Naive B cell (primary cell): ENCODE measurements around the gene LCT. TPM values are rescaled to one million over a fixed set of nuclear protein-coding genes. Genes with fewer than 3 reads are reported as not detected.
"Not testable (repeated sequence)": the region's sequence is repeated elsewhere in the genome, so short reads cannot be mapped to it uniquely, and the experiment has no call there.

Experiments
- ATAC-seq, 2 donors: fragments of 150-1000 bp; cut with Tn5 transposase; 2 replicates each; pipeline ENCODE4 v1.10.0; 2021; ENCODE audit warnings: low read depth in 2 of 2, mild to moderate bottlenecking in 2 of 2, moderate library complexity in 2 of 2
- DNase-seq: peaks from one replicate; pipeline ENCODE4 v3.0.0; 2022
- H3K27ac Mint-ChIP-seq, 6 donors: one replicate each; pipeline ENCODE4 v1.8.0; 2020 to 2022; ENCODE audit warnings: mild to moderate bottlenecking in 6 of 6, mixed read lengths in 6 of 6, moderate library complexity in 5 of 6, inconsistent platforms in 2 of 6
- H3K27me3 Mint-ChIP-seq, 3 donors: one replicate each; pipeline ENCODE4 v1.8.0; 2021 to 2022; ENCODE audit warnings: mixed read lengths in 3 of 3, mild to moderate bottlenecking in 1 of 3
- H3K36me3 Mint-ChIP-seq, 2 donors: one replicate each; pipeline ENCODE4 v1.8.0; 2020 to 2022; ENCODE audit warnings: mixed read lengths in 2 of 2, inconsistent platforms in 1 of 2, mild to moderate bottlenecking in 1 of 2
- H3K4me1 Mint-ChIP-seq, 3 donors: one replicate each; pipeline ENCODE4 v1.8.0; 2020 to 2022; ENCODE audit warnings: mixed read lengths in 3 of 3, inconsistent platforms in 1 of 3, mild to moderate bottlenecking in 1 of 3, moderate library complexity in 1 of 3
- H3K4me3 Mint-ChIP-seq, 8 donors: one replicate each; pipeline ENCODE4 v1.8.0; 2020 to 2022; ENCODE audit warnings: mild to moderate bottlenecking in 8 of 8, mixed read lengths in 8 of 8, moderate library complexity in 8 of 8, inconsistent platforms in 2 of 8
- H3K9me3 Mint-ChIP-seq, 7 donors: one replicate each; pipeline ENCODE4 v1.8.0; 2020 to 2022; ENCODE audit warnings: mixed read lengths in 7 of 7, mild to moderate bottlenecking in 5 of 7, inconsistent platforms in 2 of 7, moderate library complexity in 1 of 7
- polyA plus RNA-seq, 6 donors: library from polyadenylated mRNA; unstranded; fragments of 300-500 nt; fragmentation: Illumina TruSeq; gene quantifications; one replicate each; pipeline ENCODE4 v1.2.3, GENCODE V29; 2021; ENCODE audit warnings: low read depth in 6 of 6

The LCT gene
- not detected for polyA plus RNA-seq

DNA sequence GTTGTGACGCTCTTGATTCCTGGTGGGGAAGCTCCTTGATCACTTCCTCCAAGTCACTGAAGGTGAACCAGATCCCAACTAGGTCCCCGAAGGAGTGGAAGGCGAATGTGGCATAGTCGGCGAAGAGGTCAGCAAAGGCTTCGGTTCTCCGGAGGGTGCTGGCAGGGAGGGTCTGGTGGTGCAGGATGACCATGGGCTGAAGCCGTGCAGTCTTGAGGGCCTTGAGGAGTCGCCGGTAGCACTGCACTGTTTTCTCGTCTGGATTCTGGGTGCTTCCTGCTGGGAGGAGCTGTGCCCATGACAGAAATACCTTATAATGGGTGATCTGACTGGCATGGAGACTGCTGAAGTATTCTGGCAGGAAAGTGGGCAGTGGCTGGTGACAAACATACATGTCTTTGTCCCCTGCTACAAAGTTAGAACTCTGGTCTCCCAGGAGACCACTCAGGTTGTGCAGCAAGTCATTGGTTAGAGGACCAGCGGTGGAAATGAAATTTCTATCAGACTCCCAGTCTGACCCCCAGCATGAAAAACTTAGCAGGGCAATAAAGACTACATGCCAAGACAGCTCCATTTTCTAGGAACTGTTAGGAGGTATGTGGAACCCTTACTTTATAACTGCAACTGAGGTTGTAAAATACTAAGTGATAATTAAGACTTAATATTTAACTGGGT lies at the start of gene LCT:
Gene LCT (minus strand): TSS at position 589 of the 675 bp plus-strand sequence. CDS start 15 bp downstream, at position 574.
- Mint-ChIP-seq H3K4me1 (no peaks in the 10 kb centered on the region), H3K4me3 (no peak within 1 kb of the TSS), H3K9me3 (no peaks in the 10 kb centered on the region), H3K27me3 (no peaks in the 10 kb centered on the region), H3K36me3 (no peaks in the 10 kb centered on the region), H3K27ac (peak within 1 kb of the TSS in 2 of 6 donors; percentile 30 to 58)
- ATAC-seq (no peak), DNase-seq (no peak)

DNA sequence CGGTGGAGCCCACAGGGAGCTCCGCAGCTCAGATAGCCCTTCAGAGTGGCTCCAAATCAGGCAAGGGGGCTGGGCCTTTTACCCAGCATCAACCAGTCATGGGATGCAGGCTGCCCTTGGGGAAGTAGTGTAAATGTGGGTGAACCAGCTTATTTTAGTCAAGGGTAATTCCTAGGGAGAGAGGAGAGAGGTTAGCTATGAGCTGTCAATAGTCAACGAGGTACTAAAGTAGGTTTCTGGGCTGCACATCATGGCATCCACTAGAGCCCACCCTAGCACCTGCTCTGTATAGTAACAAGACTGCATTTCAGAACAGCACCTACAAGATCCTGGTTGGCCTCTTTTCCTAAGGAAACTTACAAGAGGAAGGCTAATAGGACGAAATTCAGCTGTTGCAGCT lies 48.7 kb upstream of the LCT start:
- H3K9me3 Mint-ChIP-seq, result peaks cover 0 to 14% (median 3%) of the 10 kb centered on the region in 7 donors
- H3K27ac Mint-ChIP-seq, result peak overlapping the region in 1 of 6 donors; percentile 32
- peaks cover 0 to 8% (median 5%) of the 10 kb centered on the region in 3 donors for H3K27me3 Mint-ChIP-seq
- H3K36me3 Mint-ChIP-seq, result no peaks in the 10 kb centered on the region
- ATAC-seq (no peak), DNase-seq (no peak)
- no peak overlapping the region for H3K4me3 Mint-ChIP-seq
- H3K4me1 Mint-ChIP-seq, result no peaks in the 10 kb centered on the region

DNA sequence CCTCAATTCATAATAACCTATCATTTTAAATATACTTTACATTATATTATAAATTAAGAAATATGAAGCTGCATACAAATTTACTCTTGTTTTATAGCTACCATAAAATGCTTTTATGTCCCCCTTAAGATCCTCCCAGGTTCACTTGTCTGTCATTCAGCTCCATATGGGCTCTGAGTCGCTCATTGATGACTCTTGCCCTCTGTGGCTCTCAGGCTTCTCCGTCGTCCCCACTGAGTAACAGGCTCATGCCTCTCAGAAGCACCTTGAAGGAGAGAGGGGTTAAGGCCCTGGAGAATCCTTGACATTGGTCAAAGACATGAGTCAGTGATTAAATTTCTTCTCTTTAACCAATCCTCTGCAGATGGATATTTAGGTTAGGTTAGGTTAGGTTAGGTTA lies 45.4 kb upstream of the LCT start:
- Mint-ChIP-seq H3K4me3 (no peak overlapping the region), H3K27me3 (peaks cover 0 to 8% (median 5%) of the 10 kb centered on the region in 3 donors), H3K36me3 (no peaks in the 10 kb centered on the region), H3K9me3 (no peaks in the 10 kb centered on the region), H3K27ac (no peak overlapping the region), H3K4me1 (peaks cover 4 to 7% (median 6%) of the 10 kb centered on the region in 3 donors)
- ATAC-seq, result no peak
- DNase-seq, result no peak

DNA sequence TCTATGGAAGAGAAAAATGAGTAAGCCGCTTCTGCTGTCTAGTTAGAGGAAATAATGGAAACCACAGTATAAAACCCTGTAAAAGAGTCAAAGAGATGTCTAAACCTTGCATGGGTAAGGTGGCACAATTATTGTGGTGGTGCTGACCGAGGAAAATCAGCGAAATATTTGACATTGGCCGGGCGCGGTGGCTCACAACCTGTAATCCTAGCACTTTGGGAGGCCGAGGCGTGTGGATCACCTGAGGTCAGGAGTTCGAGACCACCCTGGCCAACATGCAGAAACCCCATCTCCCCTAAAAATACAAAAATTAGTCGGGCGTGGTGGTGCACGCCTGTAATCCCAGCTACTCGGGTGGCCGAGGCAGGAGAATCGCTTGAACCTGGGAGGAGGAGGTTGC lies 39.8 kb upstream of the LCT start:
- not testable (repeated sequence) for ATAC-seq, DNase-seq, H3K27me3 Mint-ChIP-seq, H3K36me3 Mint-ChIP-seq, H3K9me3 Mint-ChIP-seq
- Mint-ChIP-seq H3K4me3 (peak overlapping the region; percentile 89 to 98 (median 96)), H3K4me1 (peaks cover 21 to 26% (median 25%) of the 10 kb centered on the region in 3 donors), H3K27ac (peak overlapping the region in 5 of 6 donors; percentile 67 to 96 (median 95))

DNA sequence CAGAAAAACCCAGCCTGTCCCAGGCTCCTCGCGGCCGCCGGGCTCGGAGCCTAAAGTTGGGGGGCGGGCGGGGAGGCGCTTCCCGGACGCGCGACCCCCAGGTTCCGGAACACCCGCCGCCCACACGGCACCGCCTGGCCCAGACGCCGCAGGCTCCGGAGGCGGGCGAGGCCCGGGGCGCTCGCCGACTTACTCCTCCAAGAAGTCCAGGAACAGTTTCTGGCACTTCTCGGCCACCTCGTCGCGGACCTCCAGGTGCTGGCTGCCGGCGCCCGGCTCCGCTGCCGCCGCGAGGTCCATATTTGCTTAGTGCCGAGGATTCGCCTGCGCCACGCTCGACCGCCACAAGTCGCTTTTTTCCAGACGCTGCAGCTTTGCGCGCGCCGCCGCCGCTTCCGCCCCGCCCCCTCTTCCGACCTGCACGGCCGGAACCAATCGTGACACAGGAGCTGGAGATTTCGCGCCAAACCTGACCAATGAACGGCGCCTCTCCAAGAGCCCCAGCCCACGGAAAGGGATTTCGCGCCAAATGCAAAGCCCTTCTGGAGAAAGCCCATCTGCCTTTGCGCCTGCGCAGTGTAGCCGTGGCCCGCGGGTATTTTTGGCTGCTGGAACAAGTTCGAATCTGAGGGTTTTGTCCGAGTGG lies 39.2 kb upstream of the LCT start, which contains the start of gene MCM6:
Gene MCM6 (minus strand): TSS at position 378 of the 646 bp plus-strand sequence. CDS start 78 bp downstream, at position 300.
- ATAC-seq (peak; percentile 86), DNase-seq (peak; percentile 90)
- no peaks in the 10 kb centered on the region for H3K9me3 Mint-ChIP-seq
- peak within 1 kb of the TSS; percentile 89 to 98 (median 96) for H3K4me3 Mint-ChIP-seq
- H3K36me3 Mint-ChIP-seq, result no peaks in the 10 kb centered on the region
- H3K27me3 Mint-ChIP-seq, result no peaks in the 10 kb centered on the region
- H3K27ac Mint-ChIP-seq, result peak within 1 kb of the TSS; percentile 86 to 96 (median 95)
- peaks cover 21 to 26% (median 25%) of the 10 kb centered on the region in 3 donors for H3K4me1 Mint-ChIP-seq

DNA sequence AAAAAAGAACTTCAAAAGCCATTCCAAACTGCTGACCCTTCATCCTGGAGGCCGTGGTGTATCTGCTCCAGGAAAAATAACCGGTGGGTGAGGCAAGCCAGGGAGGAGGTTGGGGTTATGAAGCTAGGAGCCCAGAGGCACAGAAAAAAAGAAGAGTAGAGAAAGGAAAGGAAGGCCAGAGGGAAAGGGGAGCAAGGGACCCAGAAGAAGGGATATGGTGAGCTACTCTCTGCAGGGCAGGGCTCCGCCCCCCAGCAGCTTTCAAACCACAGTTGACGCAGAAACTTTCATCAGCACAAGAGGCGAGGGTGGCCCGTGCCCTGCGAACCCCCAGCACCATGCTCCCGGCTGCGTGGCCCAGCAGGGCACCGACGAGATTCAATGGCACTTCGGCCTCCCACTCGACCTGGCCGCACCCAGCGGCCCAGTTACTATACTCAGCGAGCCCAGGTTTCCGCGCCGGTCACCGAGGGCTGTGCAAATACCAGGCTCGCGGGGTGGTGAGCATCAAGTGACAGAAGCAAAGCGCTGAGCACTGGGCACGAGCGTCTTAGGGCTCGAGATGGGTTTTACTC lies 38.6 kb upstream of the LCT start:
- peak overlapping the region; percentile 41 to 96 (median 94) for H3K27ac Mint-ChIP-seq
- peak; percentile 76 to 82 for ATAC-seq
- H3K36me3 Mint-ChIP-seq, result no peaks in the 10 kb centered on the region
- DNase-seq, result peak; percentile 66
- H3K9me3 Mint-ChIP-seq, result no peaks in the 10 kb centered on the region
- peaks cover 21 to 26% (median 25%) of the 10 kb centered on the region in 3 donors for H3K4me1 Mint-ChIP-seq
- H3K27me3 Mint-ChIP-seq, result no peaks in the 10 kb centered on the region
- peak overlapping the region; percentile 89 to 98 (median 96) for H3K4me3 Mint-ChIP-seq

DNA sequence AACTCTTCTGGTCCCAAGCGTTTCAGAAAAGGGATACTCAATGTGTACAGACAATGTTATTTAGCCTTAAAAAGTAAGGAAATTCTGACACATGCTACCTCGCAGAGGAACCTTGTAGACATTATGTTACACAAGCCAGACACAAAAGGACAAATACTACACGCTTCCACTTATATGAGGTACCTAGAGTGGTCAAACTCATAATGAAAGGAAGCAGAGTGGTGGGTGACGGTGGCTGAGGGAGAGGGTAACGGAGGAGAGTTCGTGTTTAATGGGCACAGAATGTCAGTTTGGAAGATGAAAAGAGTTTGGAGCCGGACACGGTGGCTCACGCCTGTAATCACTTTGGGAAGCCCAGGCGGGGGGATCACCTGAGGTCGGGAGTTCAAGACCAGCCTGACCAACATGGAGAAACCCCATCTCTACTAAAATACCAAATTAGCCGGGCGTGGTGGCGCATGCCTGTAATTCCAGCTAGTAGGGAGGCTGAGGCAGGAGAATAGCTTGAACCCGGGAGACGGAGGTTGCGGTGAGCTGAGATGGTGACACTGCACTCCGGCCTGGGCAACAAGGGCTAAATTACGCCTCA lies 37.9 kb upstream of the LCT start:
- no peaks in the 10 kb centered on the region for H3K9me3 Mint-ChIP-seq
- ATAC-seq, result no peak

DNA sequence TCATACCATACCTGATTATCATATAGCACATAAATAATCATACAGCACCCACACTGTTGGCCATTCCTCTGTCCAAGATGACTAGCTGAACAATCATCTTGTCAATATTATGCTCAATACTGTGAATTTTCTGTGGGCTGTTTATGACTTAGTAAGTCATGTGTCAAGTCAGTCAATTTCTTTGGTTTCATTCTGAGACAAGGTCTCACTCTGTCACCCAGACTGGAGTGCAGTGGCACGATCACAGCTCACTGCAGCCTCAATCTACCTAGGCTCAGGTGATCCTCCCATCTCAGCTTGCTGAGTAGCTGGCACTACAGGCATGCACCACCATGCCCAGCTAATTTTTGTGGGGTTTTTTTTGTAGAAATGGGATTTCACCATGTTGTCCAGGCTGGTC lies 33.6 kb upstream of the LCT start:
- peaks cover 8 to 11% (median 9%) of the 10 kb centered on the region in 3 donors for H3K4me1 Mint-ChIP-seq
- DNase-seq (no peak), ATAC-seq (no peak)
- H3K9me3 Mint-ChIP-seq, result no peaks in the 10 kb centered on the region
- no peaks in the 10 kb centered on the region for H3K27me3 Mint-ChIP-seq
- no peak overlapping the region for H3K27ac Mint-ChIP-seq
- no peak overlapping the region for H3K4me3 Mint-ChIP-seq
- H3K36me3 Mint-ChIP-seq, result peaks cover 13 to 15% of the 10 kb centered on the region in 2 donors

More for the DNA sequence above, 37.9 kb upstream of the LCT start:
- no peaks in the 10 kb centered on the region for H3K36me3 Mint-ChIP-seq
- H3K27me3 Mint-ChIP-seq, result no peaks in the 10 kb centered on the region
- peak overlapping the region; percentile 82 to 98 (median 94) for H3K4me3 Mint-ChIP-seq
- DNase-seq, result no peak
- H3K27ac Mint-ChIP-seq, result peak overlapping the region in 4 of 6 donors; percentile 40 to 96 (median 69)
- H3K4me1 Mint-ChIP-seq, result peaks cover 21 to 26% (median 25%) of the 10 kb centered on the region in 3 donors

DNA sequence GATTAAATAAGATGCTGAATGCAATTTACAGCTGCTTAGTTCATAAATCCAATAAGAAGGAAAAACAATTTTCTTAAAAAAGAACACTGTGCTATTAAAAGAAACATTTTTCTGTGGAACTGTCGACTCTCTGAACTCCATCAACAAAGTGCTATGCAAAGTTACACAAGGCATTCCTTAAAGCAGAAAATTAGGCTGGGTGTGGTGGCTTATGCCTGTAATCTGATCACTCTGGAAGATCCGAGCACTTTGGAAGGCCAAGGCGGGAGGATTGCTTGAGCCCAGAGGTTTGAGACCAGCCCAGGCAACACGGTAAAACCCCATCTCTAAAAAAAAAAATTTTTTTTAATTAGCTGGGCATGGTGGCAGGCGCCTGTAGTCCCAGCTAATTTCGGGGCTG lies 26.2 kb upstream of the LCT start:
- ATAC-seq, result no peak
- DNase-seq, result no peak
- Mint-ChIP-seq H3K36me3 (peaks cover 27 to 37% of the 10 kb centered on the region in 2 donors), H3K27ac (no peak overlapping the region), H3K9me3 (no peaks in the 10 kb centered on the region), H3K27me3 (no peaks in the 10 kb centered on the region), H3K4me1 (no peaks in the 10 kb centered on the region), H3K4me3 (no peak overlapping the region)

DNA sequence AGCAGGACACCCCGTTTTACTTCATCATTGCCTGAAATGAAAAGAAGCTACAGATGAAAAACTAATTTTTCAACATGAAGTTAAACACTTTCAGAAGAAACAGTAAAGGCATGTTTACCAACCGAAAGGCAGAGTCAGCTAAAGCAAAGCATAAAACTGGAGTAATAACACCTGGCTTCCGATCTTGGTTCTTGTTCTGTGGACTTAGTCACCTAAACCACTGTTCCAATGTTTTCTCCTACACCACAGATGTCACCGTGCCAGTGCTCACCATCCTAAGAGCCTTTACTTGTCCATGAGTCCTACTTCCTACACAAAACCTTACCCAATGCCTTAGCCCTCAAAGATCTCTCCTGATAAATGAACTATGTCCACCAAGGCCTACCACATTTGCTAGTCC lies 25.7 kb upstream of the LCT start:
- H3K27ac Mint-ChIP-seq, result peak overlapping the region in 1 of 6 donors; percentile 3
- H3K36me3 Mint-ChIP-seq, result peaks cover 26 to 32% of the 10 kb centered on the region in 2 donors
- H3K4me3 Mint-ChIP-seq, result no peak overlapping the region
- ATAC-seq (no peak), DNase-seq (no peak)
- no peaks in the 10 kb centered on the region for H3K4me1 Mint-ChIP-seq
- no peaks in the 10 kb centered on the region for H3K9me3 Mint-ChIP-seq
- no peaks in the 10 kb centered on the region for H3K27me3 Mint-ChIP-seq

DNA sequence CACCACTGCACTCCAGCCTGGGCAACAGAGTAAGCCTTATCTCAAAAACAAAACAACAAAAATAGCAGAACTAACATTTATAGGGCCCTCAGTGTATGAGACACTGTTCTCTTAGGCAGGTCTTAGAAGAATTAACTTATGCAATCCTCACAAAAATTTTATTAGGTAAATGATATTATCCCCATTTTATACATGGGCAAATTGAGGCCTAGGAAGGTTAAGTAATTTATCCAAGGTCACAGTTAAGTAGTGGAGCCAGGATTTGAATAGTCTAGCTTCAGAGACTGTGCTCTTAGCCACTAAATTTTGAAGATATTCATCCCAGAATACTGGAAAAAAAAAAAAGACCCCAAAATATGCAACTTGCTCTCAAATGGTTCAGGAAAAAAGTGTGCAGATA lies 16.4 kb upstream of the LCT start:
- Mint-ChIP-seq H3K4me3 (no peak overlapping the region), H3K36me3 (peaks cover 9 to 21% of the 10 kb centered on the region in 2 donors), H3K27ac (no peak overlapping the region), H3K9me3 (no peaks in the 10 kb centered on the region), H3K27me3 (no peaks in the 10 kb centered on the region), H3K4me1 (no peaks in the 10 kb centered on the region)
- ATAC-seq, result no peak
- DNase-seq, result no peak

DNA sequence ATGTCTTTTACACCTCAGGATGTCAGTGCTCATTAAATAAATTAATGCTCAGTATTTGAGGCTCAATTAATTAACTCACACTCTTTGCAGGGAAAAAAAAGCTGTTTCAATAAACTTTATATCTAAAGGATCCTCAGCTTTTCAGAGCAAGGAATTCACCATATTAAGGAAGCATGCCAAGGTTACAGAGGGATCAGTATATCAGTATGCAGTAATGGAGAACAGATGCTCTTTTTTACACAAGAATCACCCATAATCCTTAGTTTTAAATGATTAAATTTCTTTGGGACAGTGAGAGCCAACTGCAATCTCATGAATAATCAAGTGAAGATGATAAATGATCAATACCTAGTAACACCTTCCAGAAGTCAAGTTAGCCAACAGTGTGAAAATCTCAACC lies 14.9 kb upstream of the LCT start:
- H3K27me3 Mint-ChIP-seq, result no peaks in the 10 kb centered on the region
- ATAC-seq (no peak), DNase-seq (no peak)
- H3K4me1 Mint-ChIP-seq, result no peaks in the 10 kb centered on the region
- H3K9me3 Mint-ChIP-seq, result no peaks in the 10 kb centered on the region
- no peak overlapping the region for H3K27ac Mint-ChIP-seq
- no peak overlapping the region for H3K4me3 Mint-ChIP-seq
- H3K36me3 Mint-ChIP-seq, result peaks cover 9 to 25% of the 10 kb centered on the region in 2 donors

DNA sequence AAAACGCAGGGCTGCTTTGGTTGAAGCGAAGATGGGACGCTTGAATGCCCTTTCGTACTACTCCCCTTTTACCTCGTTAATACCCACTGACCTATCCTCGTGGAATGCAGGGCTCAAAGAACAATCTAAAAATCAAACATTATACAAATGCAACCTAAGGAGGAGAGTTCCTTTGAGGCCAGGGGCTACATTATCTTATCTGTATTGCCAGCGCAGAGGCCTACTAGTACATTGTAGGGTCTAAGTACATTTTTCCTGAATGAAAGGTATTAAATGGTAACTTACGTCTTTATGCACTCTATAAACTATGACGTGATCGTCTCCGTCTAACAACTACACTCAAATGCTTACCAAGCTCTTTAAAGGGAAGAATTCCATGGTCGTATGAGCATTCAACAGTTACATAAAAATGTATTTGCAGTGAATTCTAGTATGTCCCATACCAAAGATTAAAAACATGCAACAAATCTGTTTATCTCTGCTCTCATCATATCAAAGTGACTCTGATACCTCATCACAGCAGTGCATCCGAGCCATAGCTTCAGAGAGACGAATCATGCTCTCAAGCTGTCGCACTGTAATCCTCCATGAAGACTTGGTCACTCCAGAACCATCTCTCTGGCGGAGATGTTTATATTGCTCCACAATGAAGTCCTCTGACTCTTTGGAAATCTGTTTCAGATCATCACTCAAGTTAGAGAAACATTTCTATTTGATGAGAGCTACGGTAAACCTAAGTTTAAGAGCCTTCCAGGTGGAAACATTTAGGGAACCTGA lies 14.1 kb upstream of the LCT start:
- H3K9me3 Mint-ChIP-seq, result no peaks in the 10 kb centered on the region
- peaks cover 9 to 20% of the 10 kb centered on the region in 2 donors for H3K36me3 Mint-ChIP-seq
- ATAC-seq, result no peak
- DNase-seq, result no peak
- H3K27ac Mint-ChIP-seq, result no peak overlapping the region
- no peaks in the 10 kb centered on the region for H3K4me1 Mint-ChIP-seq
- H3K27me3 Mint-ChIP-seq, result no peaks in the 10 kb centered on the region
- no peak overlapping the region for H3K4me3 Mint-ChIP-seq
